ENCODE data around the gene CBX6.

- no peak for TF ChIP-seq CTCF (IDR thresholded peaks at IDR 0.05; ENCODE audit: borderline replicate concordance, extremely low read depth, low read length, poor library complexity, severe bottlenecking)
- no peak for TF ChIP-seq EZH2 (IDR thresholded peaks at IDR 0.05; ENCODE audit: borderline replicate concordance, low read depth, low read length, severe bottlenecking)
Measured at GRCh38 chr22:38828191-38828590, 43.8 kb downstream of the CBX6 start.
